NCI-H128 (cell line): ENCODE results near the gene CTNNBL1.
"Not testable (repeated sequence)": the region's sequence is repeated elsewhere in the genome, so short reads cannot be mapped to it uniquely, and the experiment has no call there.

Experiments used
- DNase-seq: peaks from one replicate; lab custom pipeline; 2025; ENCODE audit not compliant: unreplicated experiment; lab: John Stamatoyannopoulos, UW

CTNNBL1 gene

GRCh38 chr20:37693635-37694626 lies at the start of gene CTNNBL1:
TSS of gene CTNNBL1 (plus strand) at chr20:37694030. CDS start at chr20:37694123, 93 bp downstream.
- peak; percentile 94 for DNase-seq

DNA sequence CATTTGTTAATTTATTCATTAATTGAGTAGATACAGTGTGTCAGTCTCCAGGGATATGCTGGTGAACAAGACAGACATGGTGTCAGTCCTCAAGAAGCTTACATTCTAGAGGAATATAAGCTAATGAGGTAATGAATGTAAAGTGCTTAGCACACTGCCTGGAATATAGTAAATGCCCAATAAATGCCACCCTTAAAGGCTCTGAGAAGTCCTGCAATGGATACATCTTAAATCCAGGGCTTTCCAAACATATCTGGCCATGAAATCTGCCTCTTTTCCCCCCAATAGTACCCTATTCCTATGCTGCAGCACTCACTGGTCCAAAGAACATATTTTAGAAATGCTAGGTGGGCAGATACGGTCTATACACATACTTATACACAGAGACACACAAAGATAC lies 49.2 kb upstream of the CTNNBL1 start:
- DNase-seq: no peak

DNA sequence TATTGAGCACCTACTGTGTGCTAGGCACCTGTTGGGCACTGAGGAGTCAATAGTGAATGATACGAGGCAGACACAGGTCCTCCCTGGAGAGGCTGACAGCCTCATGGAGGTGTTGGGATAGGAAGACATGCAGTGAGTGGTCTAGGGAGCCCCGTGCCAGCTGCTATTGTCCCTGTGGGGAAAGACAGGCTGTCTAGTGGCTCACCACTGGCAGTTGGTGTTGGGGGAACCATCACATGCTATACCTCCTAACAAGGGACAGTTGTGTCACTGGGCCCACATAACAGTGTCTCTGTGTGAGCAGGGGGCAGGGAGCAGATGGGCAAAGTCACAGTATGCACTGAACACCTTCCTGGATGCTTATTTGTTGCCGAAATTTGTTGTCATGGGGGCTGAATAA lies 45.9 kb upstream of the CTNNBL1 start:
- DNase-seq: no peak

GRCh38 chr20:37649017-37649416 lies 44.8 kb upstream of the CTNNBL1 start:
- no peak for DNase-seq

DNA sequence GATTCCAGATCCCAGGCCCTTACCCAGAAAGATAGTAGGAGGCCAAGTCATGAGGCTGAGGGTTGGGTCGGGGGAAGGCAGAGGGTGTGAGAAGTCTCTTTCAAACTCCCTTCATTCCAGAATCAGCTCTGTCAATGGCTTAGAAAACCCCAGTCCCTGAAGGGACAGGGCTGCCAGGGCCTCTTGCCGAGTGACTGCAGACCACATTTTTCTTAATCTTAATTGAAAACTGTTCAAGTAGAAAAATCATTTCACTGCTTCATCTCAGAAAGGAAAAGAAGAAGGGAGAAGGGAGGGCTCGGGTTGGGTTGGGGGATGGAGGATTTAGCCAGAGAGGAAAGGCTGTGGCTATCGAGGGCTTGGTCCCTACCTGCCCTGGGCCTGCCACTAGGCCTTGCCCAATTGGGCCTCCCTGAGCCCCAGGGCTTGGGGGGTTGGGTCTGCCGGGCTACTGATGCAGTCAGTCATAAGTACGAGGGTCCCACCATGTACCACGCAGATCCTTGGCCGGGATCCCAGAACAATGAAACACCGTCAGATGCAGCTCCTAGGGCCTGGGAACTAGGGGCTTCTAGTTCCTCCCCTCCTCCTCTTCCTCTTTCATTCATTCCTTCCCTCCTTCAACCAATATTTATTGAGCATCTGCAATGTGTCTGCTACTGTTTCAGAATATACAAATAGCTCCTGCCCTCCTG lies 44.0 kb upstream of the CTNNBL1 start:
- no peak for DNase-seq

DNA sequence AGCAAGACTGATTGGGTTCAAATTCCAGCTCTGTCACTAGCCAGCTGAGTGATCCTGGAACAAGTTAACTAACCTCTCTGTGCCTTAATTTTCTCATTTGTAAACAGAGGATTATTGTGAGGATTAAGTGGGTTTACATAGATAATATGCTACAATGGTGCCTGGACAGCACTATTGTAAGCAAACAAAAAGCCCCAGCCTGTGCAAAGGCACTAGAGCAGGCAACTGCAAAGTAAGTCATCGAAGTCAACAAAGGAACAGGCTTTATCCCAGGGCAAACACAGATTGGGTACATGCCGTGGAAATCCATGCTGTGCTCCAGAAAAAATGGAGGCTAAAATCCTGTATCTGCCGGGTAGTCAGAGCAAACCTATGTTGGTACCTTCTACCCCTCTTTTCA lies 43.2 kb upstream of the CTNNBL1 start:
- no peak for DNase-seq

GRCh38 chr20:37651932-37652331 lies 41.9 kb upstream of the CTNNBL1 start:
- DNase-seq: no peak

- no peak for DNase-seq
These were observed 36.9 kb upstream of the CTNNBL1 start for GRCh38 chr20:37656945-37657344.

GRCh38 chr20:37657924-37658804 lies 35.7 kb upstream of the CTNNBL1 start:
- DNase-seq: no peak

- no peak for DNase-seq
These were observed 32.3 kb upstream of the CTNNBL1 start for GRCh38 chr20:37661519-37661918.

- no peak for DNase-seq
These were observed 31.5 kb upstream of the CTNNBL1 start for GRCh38 chr20:37662308-37662707.

DNA sequence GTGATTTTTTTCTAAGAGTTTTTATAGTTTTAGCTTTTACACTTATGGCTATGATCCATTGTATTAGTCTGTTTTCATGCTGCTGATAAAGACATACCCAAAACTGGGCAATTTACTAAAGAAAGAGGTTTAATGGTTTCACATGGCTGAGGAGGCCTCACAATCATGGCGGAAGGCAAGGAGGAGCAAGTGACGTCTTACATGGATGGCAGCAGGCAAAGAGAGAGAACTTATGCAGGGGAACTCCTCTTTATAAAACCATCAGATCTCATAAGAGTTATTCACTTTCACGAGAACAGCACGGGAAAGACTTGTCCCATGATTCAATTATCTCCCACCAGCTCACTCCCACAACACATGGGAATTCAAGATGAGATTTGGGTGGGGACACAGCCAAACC lies 29.2 kb upstream of the CTNNBL1 start:
- not testable (repeated sequence) for DNase-seq

GRCh38 chr20:37668166-37668565 lies 25.7 kb upstream of the CTNNBL1 start:
- DNase-seq: no peak

DNA sequence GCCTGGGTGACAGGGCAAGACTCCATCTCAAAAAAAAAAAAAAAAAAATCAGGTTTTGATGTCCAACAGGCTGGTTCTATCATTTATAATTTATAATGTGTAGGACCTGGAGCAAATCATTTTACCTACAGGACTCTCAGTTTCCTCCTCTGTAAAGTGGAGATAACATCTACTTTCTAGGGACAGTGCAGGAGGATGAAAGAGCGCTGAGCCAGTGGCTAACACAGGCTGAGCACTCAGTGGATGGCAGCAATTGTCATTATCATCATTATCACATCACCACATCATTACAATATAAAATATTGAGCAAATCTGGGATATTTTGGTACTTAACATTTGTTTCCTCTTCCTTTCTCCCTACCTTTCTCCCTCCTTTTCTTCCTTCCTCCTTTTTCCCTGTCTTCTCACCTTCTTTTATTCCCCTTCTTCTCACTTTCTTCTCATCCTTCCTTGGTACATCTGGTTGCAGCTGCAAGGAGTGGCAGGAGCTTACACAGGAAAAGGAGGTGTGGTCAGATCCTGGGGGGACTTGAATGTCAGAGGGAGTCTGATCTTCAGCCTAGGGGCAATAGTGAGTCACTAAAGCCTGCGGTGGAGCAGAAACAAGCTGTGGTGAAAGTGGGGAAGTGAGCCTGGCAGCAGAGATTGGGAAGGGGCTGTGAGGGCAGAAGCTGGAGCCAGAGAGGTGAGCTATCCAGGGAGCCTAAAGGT lies 24.6 kb upstream of the CTNNBL1 start:
- no peak for DNase-seq

DNA sequence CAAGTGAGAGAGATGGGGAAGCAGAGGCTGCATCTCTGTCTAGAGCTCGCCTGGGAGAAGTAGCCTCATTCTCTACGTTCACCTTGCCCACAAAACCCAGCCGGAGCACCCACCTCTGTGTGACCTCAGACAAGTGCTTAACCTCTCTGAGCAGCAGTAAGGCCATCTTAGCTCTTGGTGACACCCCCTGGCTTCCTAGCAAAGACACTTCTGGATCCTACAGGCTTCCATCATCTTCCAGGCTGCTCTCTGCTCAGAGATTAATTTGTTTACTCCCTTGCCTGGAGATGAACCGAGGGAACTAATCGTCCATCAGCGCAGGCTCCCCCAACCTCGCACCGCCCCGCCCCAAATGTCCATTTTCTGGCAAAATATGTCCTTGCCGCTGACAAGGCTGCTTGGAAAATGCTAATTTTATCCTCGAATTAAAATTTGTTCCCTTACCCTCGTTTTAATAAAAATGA lies 24.0 kb upstream of the CTNNBL1 start:
- no peak for DNase-seq

GRCh38 chr20:37670351-37670791 lies 23.5 kb upstream of the CTNNBL1 start:
- no peak for DNase-seq

- no peak for DNase-seq
These were observed 21.7 kb upstream of the CTNNBL1 start for GRCh38 chr20:37672143-37672542.

DNA sequence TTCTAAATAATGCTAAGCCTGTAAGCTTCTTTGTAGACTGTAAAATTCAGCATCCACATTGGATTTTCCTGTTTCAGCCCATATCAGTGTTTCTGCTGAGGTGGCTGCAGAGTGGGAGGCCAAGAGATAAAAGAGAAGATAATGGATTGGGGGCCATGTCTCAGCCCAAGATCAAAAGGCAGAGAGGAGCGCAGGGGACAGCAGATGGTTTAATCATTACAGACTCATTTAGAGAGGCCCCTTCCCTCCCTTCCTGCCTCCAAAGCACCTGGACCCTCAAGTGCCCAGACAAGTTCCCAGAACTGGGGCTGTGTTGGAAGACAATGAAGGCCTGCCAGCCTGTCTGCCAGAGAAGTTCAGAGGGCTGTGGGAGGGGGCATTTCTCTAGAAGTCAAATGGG lies 20.4 kb upstream of the CTNNBL1 start:
- DNase-seq: no peak

DNA sequence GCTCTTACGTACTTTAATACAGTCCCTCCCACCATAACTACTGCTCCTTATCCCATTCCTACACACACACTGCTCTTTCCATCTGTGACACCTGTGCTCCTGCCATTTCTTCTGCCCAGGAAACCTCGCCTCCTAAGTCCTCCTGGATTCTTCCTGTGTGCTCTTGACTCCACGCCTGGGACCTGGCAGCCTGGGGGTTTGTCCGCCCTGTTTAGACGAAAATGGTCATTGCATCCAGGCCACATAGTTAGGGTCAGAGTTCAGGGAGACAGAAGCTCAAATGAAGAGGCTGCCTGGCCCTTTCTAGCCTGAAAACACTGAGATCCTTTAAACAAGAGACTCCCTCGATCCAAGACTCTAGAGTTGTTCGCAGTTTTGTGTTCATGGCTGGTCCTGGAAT lies 17.4 kb upstream of the CTNNBL1 start:
- DNase-seq: no peak
